Suprapubic skin (tissue), 4 donors: ENCODE measurements around the gene CDH15.
"Not testable (repeated sequence)": the region's sequence is repeated elsewhere in the genome, so short reads cannot be mapped to it uniquely, and the experiment has no call there.

Source experiments
- CTCF ChIP-seq, 2 donors: fragments of 200-600 bp in 1 of 2; fragments of 450-650 bp in 1 of 2; sonication (generic) in 1 of 2; IDR thresholded peaks; one replicate each; pipeline ENCODE4 v1.5.1; 2016 to 2019; ENCODE audit warnings: antibody characterized with exemption in 2 of 2, mild to moderate bottlenecking in 1 of 2, moderate library complexity in 1 of 2
- EP300 ChIP-seq: sonication (generic); formaldehyde crosslinking; IDR thresholded peaks from one replicate; pipeline ENCODE4 v1.6.1; 2017; ENCODE audit warnings: antibody characterized with exemption
- POLR2A ChIP-seq, 2 donors: fragments of 450-650 bp; IDR thresholded peaks; one replicate each; pipeline ENCODE4 v1.6.1; 2017; ENCODE audit warnings: antibody characterized with exemption in 2 of 2, mild to moderate bottlenecking in 2 of 2, moderate library complexity in 2 of 2
- POLR2AphosphoS5 ChIP-seq, 3 donors: sonication (generic); formaldehyde crosslinking; IDR thresholded peaks; one replicate each; pipeline ENCODE4 v1.6.1; 2017; ENCODE audit warnings: antibody characterized with exemption in 3 of 3

GRCh38 chr16:89188471-89189357, 17.2 kb downstream of the CDH15 start:
- TF ChIP-seq CTCF (IDR thresholded peaks at IDR 0.05); POLR2AphosphoS5 (IDR thresholded peaks at IDR 0.05); POLR2A (IDR thresholded peaks at IDR 0.05); EP300: not testable (repeated sequence)
